Muscle layer of duodenum (tissue), 2 donors: ENCODE measurements around the gene FASTKD3.
A peak's percentile ranks its signal among the peaks of the same experiment; 100 is the strongest.
"Not testable (repeated sequence)": the region's sequence is repeated elsewhere in the genome, so short reads cannot be mapped to it uniquely, and the experiment has no call there.

Source experiments
- H3K27ac ChIP-seq: one replicate; pipeline ENCODE4 v1.7.0; 2013; ENCODE audit warnings: mild to moderate bottlenecking, low read length
- H3K27me3 ChIP-seq: one replicate; pipeline ENCODE4 v1.7.0; 2013; ENCODE audit warnings: low read depth, mild to moderate bottlenecking, control low read depth, low read length
- H3K36me3 ChIP-seq, 2 donors: one replicate each; pipeline ENCODE4 v1.7.0; 2013; ENCODE audit warnings: low read length in 2 of 2, control low read depth in 1 of 2, mild to moderate bottlenecking in 1 of 2; ENCODE audit not compliant: insufficient read depth in 2 of 2, control insufficient read depth in 1 of 2
- H3K4me1 ChIP-seq, 2 donors: one replicate each; pipeline ENCODE4 v1.7.0; 2013; ENCODE audit warnings: low read length in 2 of 2, mild to moderate bottlenecking in 2 of 2, control low read depth in 1 of 2, moderate library complexity in 1 of 2; ENCODE audit not compliant: insufficient read depth in 2 of 2, control insufficient read depth in 1 of 2
- H3K4me3 ChIP-seq, 2 donors: one replicate each; pipeline ENCODE4 v1.7.0; 2013; ENCODE audit warnings: low read length in 2 of 2, low read depth in 1 of 2, mild to moderate bottlenecking in 1 of 2
- H3K9me3 ChIP-seq, 2 donors: one replicate each; pipeline ENCODE4 v1.7.0; 2013; ENCODE audit warnings: low read length in 2 of 2, control low read depth in 1 of 2, mild to moderate bottlenecking in 1 of 2; ENCODE audit not compliant: control insufficient read depth in 1 of 2
- donor health status: healthy.

Gene FASTKD3

GRCh38 chr5:7868773-7869473 is at the start of gene FASTKD3, which contains the start of gene MTRR:
Gene FASTKD3 (minus strand): TSS chr5:7869031. CDS start chr5:7868083, 948 bp downstream.
Gene MTRR (plus strand): TSS chr5:7869148. CDS start chr5:7870795, 1,647 bp downstream.
- no peaks in the 10 kb centered on the region for H3K27me3 ChIP-seq
- H3K4me3 ChIP-seq = peak within 1 kb of the TSS; percentile 94 to 100
- peak within 1 kb of the TSS; percentile 61 for H3K27ac ChIP-seq
- peaks cover 0 to 7% of the 10 kb centered on the region in 2 donors for H3K36me3 ChIP-seq
- peaks cover 27% of the 10 kb centered on the region in 2 donors for H3K4me1 ChIP-seq
- H3K9me3 ChIP-seq = no peaks in the 10 kb centered on the region

GRCh38 chr5:7917130-7918123 is 48.6 kb upstream of the FASTKD3 start:
- H3K27ac ChIP-seq = no peak overlapping the region
- H3K4me1 ChIP-seq = no peaks in the 10 kb centered on the region
- H3K27me3 ChIP-seq = no peaks in the 10 kb centered on the region
- peaks cover 0 to 6% of the 10 kb centered on the region in 2 donors for H3K9me3 ChIP-seq
- no peak overlapping the region for H3K4me3 ChIP-seq
- no peaks in the 10 kb centered on the region for H3K36me3 ChIP-seq

- Histone ChIP-seq H3K36me3 (no peaks in the 10 kb centered on the region), H3K27me3 (no peaks in the 10 kb centered on the region), H3K4me1 (no peaks in the 10 kb centered on the region), H3K4me3 (no peak overlapping the region), H3K27ac (no peak overlapping the region), H3K9me3 (peaks cover 0 to 6% of the 10 kb centered on the region in 2 donors)
These were observed 47.5 kb upstream of the FASTKD3 start for GRCh38 chr5:7916171-7916804.

- peaks cover 6 to 27% of the 10 kb centered on the region in 2 donors for H3K9me3 ChIP-seq
- H3K27me3 ChIP-seq, H3K4me1 ChIP-seq, H3K4me3 ChIP-seq, H3K27ac ChIP-seq: not testable (repeated sequence)
- peaks cover 6 to 19% of the 10 kb centered on the region in 2 donors for H3K36me3 ChIP-seq
These were observed 42.6 kb upstream of the FASTKD3 start for GRCh38 chr5:7911429-7911771.

- H3K4me1 ChIP-seq = no peaks in the 10 kb centered on the region
- no peaks in the 10 kb centered on the region for H3K27me3 ChIP-seq
- no peak overlapping the region for H3K4me3 ChIP-seq
- H3K36me3 ChIP-seq = peaks cover 6 to 19% of the 10 kb centered on the region in 2 donors
- peaks cover 6 to 27% of the 10 kb centered on the region in 2 donors for H3K9me3 ChIP-seq
- H3K27ac ChIP-seq = no peak overlapping the region
These were observed 42.1 kb upstream of the FASTKD3 start for GRCh38 chr5:7910738-7911428.

- peaks cover 14 to 24% of the 10 kb centered on the region in 2 donors for H3K36me3 ChIP-seq
- H3K27ac ChIP-seq = no peak overlapping the region
- H3K4me1 ChIP-seq = no peaks in the 10 kb centered on the region
- peaks cover 6 to 27% of the 10 kb centered on the region in 2 donors for H3K9me3 ChIP-seq
- no peaks in the 10 kb centered on the region for H3K27me3 ChIP-seq
- no peak overlapping the region for H3K4me3 ChIP-seq
These were observed 39.5 kb upstream of the FASTKD3 start for GRCh38 chr5:7908317-7908716.

GRCh38 chr5:7907612-7908011 is 38.8 kb upstream of the FASTKD3 start:
- Histone ChIP-seq H3K9me3 (peaks cover 6 to 21% of the 10 kb centered on the region in 2 donors), H3K27ac (no peak overlapping the region), H3K4me3 (peak overlapping the region in 1 of 2 donors; percentile 24), H3K36me3 (peaks cover 18 to 24% of the 10 kb centered on the region in 2 donors), H3K27me3 (no peaks in the 10 kb centered on the region), H3K4me1 (no peaks in the 10 kb centered on the region)

GRCh38 chr5:7904170-7904569 is 35.3 kb upstream of the FASTKD3 start:
- peaks cover 48% of the 10 kb centered on the region in 2 donors for H3K36me3 ChIP-seq
- no peaks in the 10 kb centered on the region for H3K27me3 ChIP-seq
- no peak overlapping the region for H3K27ac ChIP-seq
- no peak overlapping the region for H3K4me3 ChIP-seq
- H3K9me3 ChIP-seq = peaks cover 6 to 16% of the 10 kb centered on the region in 2 donors
- H3K4me1 ChIP-seq = no peaks in the 10 kb centered on the region

GRCh38 chr5:7902666-7903625 is 34.1 kb upstream of the FASTKD3 start:
- peaks cover 53 to 57% of the 10 kb centered on the region in 2 donors for H3K36me3 ChIP-seq
- H3K27ac ChIP-seq = no peak overlapping the region
- no peak overlapping the region for H3K4me3 ChIP-seq
- peaks cover 2 to 6% of the 10 kb centered on the region in 2 donors for H3K9me3 ChIP-seq
- no peaks in the 10 kb centered on the region for H3K4me1 ChIP-seq
- no peaks in the 10 kb centered on the region for H3K27me3 ChIP-seq

GRCh38 chr5:7902201-7902600 is 33.4 kb upstream of the FASTKD3 start:
- Histone ChIP-seq H3K27me3 (no peaks in the 10 kb centered on the region), H3K4me3 (no peak overlapping the region), H3K36me3 (peaks cover 54 to 64% of the 10 kb centered on the region in 2 donors), H3K27ac (no peak overlapping the region), H3K9me3 (peaks cover 0 to 3% of the 10 kb centered on the region in 2 donors), H3K4me1 (no peaks in the 10 kb centered on the region)
